H9 (cell line): ENCODE results near the gene ADAMTSL5. TPM values are rescaled to one million over a fixed set of nuclear protein-coding genes. Genes with fewer than 3 reads are reported as not detected.

Experiments used
- DNase-seq: peaks from one replicate; pipeline ENCODE4 v3.0.0-alpha.2; 2017
- H2AFZ ChIP-seq: one replicate; pipeline ENCODE4 v1.6.1; 2013; ENCODE audit warnings: mild to moderate bottlenecking, low read length, control low read depth, moderate library complexity
- H2AK5ac ChIP-seq: 2 replicates; pipeline ENCODE4 v1.6.1; 2013; ENCODE audit warnings: low read length, control low read depth, mixed read lengths; ENCODE audit not compliant: insufficient read length
- H2BK120ac ChIP-seq: one replicate; pipeline ENCODE4 v1.6.1; 2013; ENCODE audit warnings: low read depth, mild to moderate bottlenecking, low read length, control low read depth, inconsistent platforms; ENCODE audit not compliant: poor library complexity, severe bottlenecking
- H2BK12ac ChIP-seq: 2 replicates; pipeline ENCODE4 v1.6.1; 2013; ENCODE audit warnings: low read length, control low read depth, mixed read lengths, low read depth; ENCODE audit not compliant: insufficient read length
- H2BK15ac ChIP-seq: 2 replicates; pipeline ENCODE4 v1.6.1; 2013; ENCODE audit warnings: low read depth, low read length, control low read depth
- H2BK20ac ChIP-seq: one replicate; pipeline ENCODE4 v1.6.1; 2013; ENCODE audit warnings: low read depth, mild to moderate bottlenecking, low read length, control low read depth, inconsistent platforms; ENCODE audit not compliant: poor library complexity, severe bottlenecking
- H2BK5ac ChIP-seq: 2 replicates; pipeline ENCODE4 v1.6.1; 2013; ENCODE audit warnings: low read length, control low read depth, mixed read lengths; ENCODE audit not compliant: insufficient read length
- H3K14ac ChIP-seq: 2 replicates; pipeline ENCODE4 v1.6.1; 2013; ENCODE audit warnings: low read length, control low read depth; ENCODE audit not compliant: insufficient read depth
- H3K18ac ChIP-seq: 2 replicates; pipeline ENCODE4 v1.6.1; 2013; ENCODE audit warnings: low read depth, mild to moderate bottlenecking, mixed read lengths, low read length, control low read depth; ENCODE audit not compliant: insufficient read length
- H3K23ac ChIP-seq: 2 replicates; pipeline ENCODE4 v1.6.1; 2013; ENCODE audit warnings: low read length, control low read depth, mixed read lengths, low read depth; ENCODE audit not compliant: insufficient read length
- H3K23me2 ChIP-seq: 2 replicates; pipeline ENCODE4 v1.6.1; 2013; ENCODE audit warnings: low read depth, mild to moderate bottlenecking, mixed read lengths, low read length, control low read depth; ENCODE audit not compliant: insufficient read length, poor library complexity, severe bottlenecking
- H3K27ac ChIP-seq: 2 replicates; pipeline ENCODE4 v1.5.1; 2013; ENCODE audit warnings: low read length, control low read depth, mixed read lengths, low read depth; ENCODE audit not compliant: insufficient read length
- H3K27me3 ChIP-seq: 2 replicates; pipeline ENCODE4 v1.6.1; 2013; ENCODE audit warnings: low read length, control low read depth, inconsistent platforms; ENCODE audit not compliant: insufficient read depth
- H3K4ac ChIP-seq: 2 replicates; pipeline ENCODE4 v1.6.1; 2013; ENCODE audit warnings: low read depth, mild to moderate bottlenecking, control low read depth, inconsistent platforms, low read length, moderate library complexity
- H3K4me1 ChIP-seq: 2 replicates; pipeline ENCODE4 v1.6.1; 2013; ENCODE audit warnings: low read length, control low read depth, inconsistent platforms; ENCODE audit not compliant: insufficient read depth
- H3K4me2 ChIP-seq: 2 replicates; pipeline ENCODE4 v1.6.1; 2013; ENCODE audit warnings: low read length, control low read depth, mixed read lengths; ENCODE audit not compliant: insufficient read length, insufficient read depth
- H3K56ac ChIP-seq: 2 replicates; pipeline ENCODE4 v1.6.1; 2013; ENCODE audit warnings: low read depth, mild to moderate bottlenecking, mixed read lengths, low read length, control low read depth; ENCODE audit not compliant: insufficient read length
- H3K79me1 ChIP-seq: 2 replicates; pipeline ENCODE4 v1.6.1; 2013; ENCODE audit warnings: low read depth, mild to moderate bottlenecking, moderate library complexity, low read length, control low read depth, inconsistent platforms; ENCODE audit not compliant: insufficient read depth, poor library complexity, severe bottlenecking
- H3K79me2 ChIP-seq: 2 replicates; pipeline ENCODE4 v1.6.1; 2013; ENCODE audit warnings: low read length, control low read depth, inconsistent platforms; ENCODE audit not compliant: insufficient read depth
- H3K9ac ChIP-seq: 2 replicates; pipeline ENCODE4 v1.6.1; 2013; ENCODE audit warnings: low read length, control low read depth, mixed read lengths; ENCODE audit not compliant: insufficient read length; ENCODE audit errors: extremely low read depth
- H3K9me3 ChIP-seq: one replicate; pipeline ENCODE4 v1.6.1; 2013; ENCODE audit warnings: low read depth, low read length, inconsistent platforms; ENCODE audit not compliant: control insufficient read depth
- H3T11ph ChIP-seq: one replicate; pipeline ENCODE4 v1.6.1; 2013; ENCODE audit warnings: mild to moderate bottlenecking, low read length, control low read depth, inconsistent platforms
- H4K20me1 ChIP-seq: one replicate; pipeline ENCODE4 v1.6.1; 2013; ENCODE audit not compliant: control insufficient read depth, insufficient read length, insufficient read depth
- H4K5ac ChIP-seq: 2 replicates; pipeline ENCODE4 v1.6.1; 2013; ENCODE audit warnings: low read depth, mild to moderate bottlenecking, mixed read lengths, low read length, control low read depth; ENCODE audit not compliant: insufficient read length
- H4K8ac ChIP-seq: replicated peaks from 2 replicates; pipeline ENCODE4 v1.6.1; 2013; ENCODE audit warnings: low read length, control low read depth, mixed read lengths, low read depth; ENCODE audit not compliant: insufficient read length
- H4K91ac ChIP-seq: 2 replicates; pipeline ENCODE4 v1.6.1; 2013; ENCODE audit warnings: low read depth, mild to moderate bottlenecking, moderate library complexity, mixed read lengths, low read length, control low read depth; ENCODE audit not compliant: insufficient read length
- H3K27ac Mint-ChIP-seq, 3 experiments: 2 replicates in 2 of 3; 3 replicates in 1 of 3; pipeline ENCODE4 v1.8.0; 2020 to 2021; ENCODE audit warnings: mixed read lengths in 3 of 3, mild to moderate bottlenecking in 1 of 3, moderate library complexity in 1 of 3
- H3K27me3 Mint-ChIP-seq: 2 replicates; pipeline ENCODE4 v1.8.0; 2021; ENCODE audit warnings: low read depth, mild to moderate bottlenecking, moderate library complexity, mixed read lengths
- H3K36me3 Mint-ChIP-seq, 3 experiments: 2 replicates in 2 of 3; 3 replicates in 1 of 3; pipeline ENCODE4 v1.8.0; 2020 to 2021; ENCODE audit warnings: low read depth in 3 of 3, mixed read lengths in 3 of 3; ENCODE audit not compliant: insufficient read depth in 1 of 3
- H3K4me1 Mint-ChIP-seq, 2 experiments: 2 replicates each; pipeline ENCODE4 v1.8.0; 2020; ENCODE audit warnings: mixed read lengths in 2 of 2
- H3K4me3 Mint-ChIP-seq, 2 experiments: 2 replicates in 1 of 2; 3 replicates in 1 of 2; pipeline ENCODE4 v1.8.0; 2020 to 2021; ENCODE audit warnings: mild to moderate bottlenecking in 2 of 2, mixed read lengths in 2 of 2, moderate library complexity in 1 of 2
- H3K9me3 Mint-ChIP-seq, 2 experiments: 2 replicates in 1 of 2; 3 replicates in 1 of 2; pipeline ENCODE4 v1.8.0; 2020; ENCODE audit warnings: mild to moderate bottlenecking in 2 of 2, mixed read lengths in 2 of 2, moderate library complexity in 1 of 2
- WGBS: extraction: QIAGEN DNeasy Blood & Tissue Kit; methylation state at CpG from one replicate; pipeline ENCODE4 v1.1.7; 2013; ENCODE audit warnings: missing lambda C conversion rate, low lambda C conversion rate, mixed read lengths; ENCODE audit not compliant: insufficient read length; ENCODE audit errors: extremely low coverage; 5-methylcytosine and 5-hydroxymethylcytosine counted together
- total RNA-seq: library from RNA; stranded (reverse); gene quantifications from 2 replicates; pipeline ENCODE4 v1.2.1, GENCODE V29; 2021
- TF ChIP-seq, protein P1 (sequence below): fragments of 200-600 bp; sonication (generic); conservative IDR thresholded peaks from 3 replicates; pipeline ENCODE4 v1.8.0; 2021; ENCODE audit warnings: antibody characterized with exemption, mild to moderate bottlenecking

Gene ADAMTSL5
- total RNA-seq, 1 experiment from 2014 or later = 1.5 TPM

DNA sequence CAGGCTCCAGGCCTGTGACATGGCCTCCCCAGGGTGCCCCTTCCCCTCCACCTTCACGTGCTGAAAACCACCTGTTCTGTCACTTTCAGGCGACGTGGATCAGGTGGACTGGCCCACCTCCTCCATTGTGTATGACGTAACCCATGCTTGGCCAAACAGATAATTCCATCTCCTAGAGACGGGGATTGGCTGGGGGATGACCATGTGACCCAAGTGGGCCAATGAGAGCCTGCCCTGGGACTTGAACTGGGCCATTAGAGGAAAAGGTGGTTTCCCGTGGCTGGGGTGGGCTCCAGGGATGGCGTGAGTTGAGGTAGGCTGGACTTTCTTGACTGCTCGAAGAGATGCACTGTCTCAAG lies 3.6 kb upstream of the ADAMTSL5 start:
- WGBS = no CpG with 5 or more reads among the region's 8 CpGs
- Histone ChIP-seq H2BK12ac (no peak overlapping the region), H4K5ac (no peak overlapping the region), H3T11ph (no peak overlapping the region), H4K20me1 (no peaks in the 10 kb centered on the region), H3K4ac (no peak overlapping the region), H3K14ac (no peak overlapping the region; the same call in 1 of the 2 replicates), H3K27me3 (no peaks in the 10 kb centered on the region), H2BK120ac (no peak overlapping the region), H2BK15ac (no peak overlapping the region), H2AFZ (no peak overlapping the region), H3K23ac (no peak overlapping the region), H3K79me2 (no peaks in the 10 kb centered on the region), H3K79me1 (no peaks in the 10 kb centered on the region), H2BK20ac (no peak overlapping the region), H3K4me2 (no peak overlapping the region), H2AK5ac (no peak overlapping the region), H3K18ac (no peak overlapping the region), H3K56ac (no peak overlapping the region), H4K8ac (no peak overlapping the region), H4K91ac (no peak overlapping the region), H3K23me2 (no peaks in the 10 kb centered on the region), H3K4me1 (no peaks in the 10 kb centered on the region), H3K27ac (no peak overlapping the region), H3K9ac (no peak overlapping the region), H3K9me3 (no peaks in the 10 kb centered on the region), H2BK5ac (no peak overlapping the region)
- TF ChIP-seq, protein P1, sequence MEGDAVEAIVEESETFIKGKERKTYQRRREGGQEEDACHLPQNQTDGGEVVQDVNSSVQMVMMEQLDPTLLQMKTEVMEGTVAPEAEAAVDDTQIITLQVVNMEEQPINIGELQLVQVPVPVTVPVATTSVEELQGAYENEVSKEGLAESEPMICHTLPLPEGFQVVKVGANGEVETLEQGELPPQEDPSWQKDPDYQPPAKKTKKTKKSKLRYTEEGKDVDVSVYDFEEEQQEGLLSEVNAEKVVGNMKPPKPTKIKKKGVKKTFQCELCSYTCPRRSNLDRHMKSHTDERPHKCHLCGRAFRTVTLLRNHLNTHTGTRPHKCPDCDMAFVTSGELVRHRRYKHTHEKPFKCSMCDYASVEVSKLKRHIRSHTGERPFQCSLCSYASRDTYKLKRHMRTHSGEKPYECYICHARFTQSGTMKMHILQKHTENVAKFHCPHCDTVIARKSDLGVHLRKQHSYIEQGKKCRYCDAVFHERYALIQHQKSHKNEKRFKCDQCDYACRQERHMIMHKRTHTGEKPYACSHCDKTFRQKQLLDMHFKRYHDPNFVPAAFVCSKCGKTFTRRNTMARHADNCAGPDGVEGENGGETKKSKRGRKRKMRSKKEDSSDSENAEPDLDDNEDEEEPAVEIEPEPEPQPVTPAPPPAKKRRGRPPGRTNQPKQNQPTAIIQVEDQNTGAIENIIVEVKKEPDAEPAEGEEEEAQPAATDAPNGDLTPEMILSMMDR = no peak
- peaks cover 74% of the 10 kb centered on the region for H3K27me3 Mint-ChIP-seq
- H3K27ac Mint-ChIP-seq = no peak overlapping the region; a peak in 1 of 7 replicates
- no peaks in the 10 kb centered on the region for H3K4me1 Mint-ChIP-seq
- H3K36me3 Mint-ChIP-seq = no peaks in the 10 kb centered on the region
- no peak overlapping the region for H3K4me3 Mint-ChIP-seq
- H3K9me3 Mint-ChIP-seq = peaks cover 0 to 8% of the 10 kb centered on the region in 2 experiments; a peak in 1 of 5 replicates
- no peak for DNase-seq
